ENCODE data around the gene CNTNAP2.
A peak's percentile ranks its signal among the peaks of the same experiment; 100 is the strongest.

The CNTNAP2 gene

DNA sequence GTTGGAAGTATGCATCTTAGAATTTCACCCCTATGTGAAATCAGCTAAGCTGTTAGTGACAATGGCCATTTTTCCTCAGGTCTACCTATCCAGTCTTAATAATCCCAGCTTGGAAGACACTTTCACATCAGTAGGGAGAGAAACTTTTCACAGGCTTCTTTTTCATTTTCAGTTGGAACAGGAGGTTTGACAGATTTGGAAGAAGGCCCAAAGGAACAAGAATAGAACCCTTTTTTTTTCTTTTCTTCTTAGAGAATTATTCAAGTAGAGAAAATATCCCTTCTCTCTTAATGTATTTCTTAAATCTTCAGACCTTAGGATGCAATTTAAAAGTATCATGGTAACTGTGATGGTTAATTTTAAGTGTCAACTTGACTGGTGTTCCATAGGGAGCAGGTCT, 2063.5 kb downstream of the CNTNAP2 start:
- no peak for DNase-seq

GRCh38 chr7:148182264-148182663, 2065.7 kb downstream of the CNTNAP2 start:
- peak; percentile 26 for DNase-seq

- DNase-seq, result peak; percentile 21
Measured at GRCh38 chr7:148185041-148185440, 2068.4 kb downstream of the CNTNAP2 start.

GRCh38 chr7:148187471-148187870, 2070.9 kb downstream of the CNTNAP2 start:
- peak; percentile 21 for DNase-seq

DNA sequence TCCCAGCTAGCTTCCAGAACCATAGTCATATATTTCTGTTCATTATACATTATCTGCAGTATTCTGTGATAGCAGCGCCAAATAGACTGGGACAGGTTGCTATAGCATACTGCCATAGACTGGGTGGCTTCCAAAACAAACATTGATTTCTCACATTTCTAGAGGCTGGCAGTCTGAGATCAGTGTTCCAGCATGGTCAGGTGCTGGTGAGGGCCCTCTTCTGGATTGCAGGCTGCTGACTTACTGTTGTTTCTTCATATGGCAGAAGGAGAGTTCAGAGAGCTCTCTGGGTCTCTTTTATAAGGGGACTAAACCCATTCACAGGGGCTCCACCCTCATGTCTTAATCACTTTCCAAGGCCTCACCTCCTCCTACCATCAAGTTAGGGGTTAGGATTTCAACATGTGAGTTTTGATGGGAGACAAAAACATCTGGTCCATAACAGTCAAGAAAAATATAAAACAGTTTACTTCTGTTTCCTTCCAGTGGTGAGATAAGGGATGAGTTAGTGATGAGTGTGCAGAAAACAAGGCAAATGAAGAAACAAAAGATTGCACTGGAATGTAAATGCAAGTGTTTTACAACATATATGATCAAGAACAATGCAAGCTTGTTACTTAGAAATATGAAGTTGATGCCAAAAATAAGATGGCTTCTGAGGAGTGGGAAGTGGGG, 2074.9 kb downstream of the CNTNAP2 start:
- no peak for DNase-seq

DNA sequence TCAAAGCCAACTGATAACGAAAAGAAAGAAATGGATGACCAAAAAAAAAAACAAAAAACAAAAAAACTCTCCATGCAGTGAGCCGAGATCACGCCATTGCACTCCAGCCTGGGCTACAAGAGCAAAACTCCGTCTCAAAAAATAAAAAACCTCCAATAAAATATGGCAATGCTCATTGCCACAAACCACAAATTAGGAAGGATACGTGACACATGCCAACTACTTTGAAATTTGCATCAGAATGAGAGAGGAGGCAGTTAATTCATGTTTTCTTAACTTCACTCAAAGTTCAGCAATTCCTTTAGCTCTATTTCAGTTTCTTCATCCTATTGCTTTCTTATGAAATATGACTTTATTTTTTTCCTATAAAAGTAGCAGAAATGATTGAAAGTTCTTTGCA, 2075.9 kb downstream of the CNTNAP2 start:
- no peak for DNase-seq

- DNase-seq, result no peak
Measured at GRCh38 chr7:148201992-148202391, 2085.4 kb downstream of the CNTNAP2 start.

DNA sequence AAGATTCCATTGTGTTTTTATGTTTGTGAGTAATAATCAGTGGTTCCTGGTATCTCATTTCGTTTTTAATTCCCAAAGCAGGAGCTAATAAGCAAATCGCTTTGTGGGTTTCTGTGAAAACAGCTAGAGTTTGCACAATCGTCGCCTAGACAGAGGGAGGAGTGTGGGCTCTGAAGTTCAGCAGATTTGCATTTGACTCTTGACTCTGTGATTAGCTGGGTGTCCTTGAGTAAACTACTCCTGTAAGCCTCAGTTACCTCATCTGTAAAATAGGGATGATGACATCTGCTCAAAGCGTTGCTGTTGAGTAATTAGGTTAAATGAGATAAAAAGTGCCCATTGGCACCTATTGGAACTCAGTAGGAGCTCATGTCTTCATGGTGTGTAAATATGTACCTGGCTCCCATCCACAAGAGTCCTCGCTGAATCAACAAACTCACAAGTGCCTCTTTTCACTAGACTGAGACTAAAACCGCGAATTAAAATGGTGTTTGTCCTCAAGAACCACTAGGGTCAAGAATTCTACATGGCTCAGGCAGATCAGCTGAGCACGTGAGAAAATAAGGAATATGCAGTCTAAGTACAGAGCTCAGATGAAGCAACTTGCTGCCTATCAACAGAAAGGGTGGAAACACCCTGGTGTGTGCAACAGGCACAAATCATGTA, 2088.2 kb downstream of the CNTNAP2 start:
- no peak for DNase-seq

GRCh38 chr7:148209643-148210190, 2093.1 kb downstream of the CNTNAP2 start:
- no peak for DNase-seq

GRCh38 chr7:148210804-148211325, 2094.3 kb downstream of the CNTNAP2 start:
- DNase-seq, result no peak

GRCh38 chr7:148211740-148212151, 2095.1 kb downstream of the CNTNAP2 start:
- no peak for DNase-seq

- DNase-seq, result no peak
Measured at GRCh38 chr7:148212731-148213130, 2096.1 kb downstream of the CNTNAP2 start.

GRCh38 chr7:148214101-148214500, 2097.5 kb downstream of the CNTNAP2 start:
- no peak for DNase-seq

GRCh38 chr7:148218603-148219002, 2102.0 kb downstream of the CNTNAP2 start:
- no peak for DNase-seq

DNA sequence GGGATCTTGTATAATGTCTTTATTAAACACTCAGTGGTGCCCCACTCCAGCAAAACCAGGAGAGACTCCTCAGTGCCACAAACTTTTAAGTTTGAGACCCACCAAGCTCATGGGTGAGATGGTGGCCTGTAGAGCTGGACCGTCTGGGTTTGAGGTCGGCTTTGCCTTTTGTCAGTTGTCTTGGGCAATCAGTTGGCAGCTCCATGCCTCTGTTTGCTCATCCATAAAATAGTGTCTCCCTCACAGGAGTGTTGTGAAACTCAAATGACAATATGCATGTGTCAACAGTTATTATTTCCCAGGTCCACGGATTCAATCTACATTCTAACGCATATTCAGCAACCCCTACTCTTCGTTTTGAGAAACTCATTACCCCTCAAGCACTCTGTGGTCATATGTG, 2106.1 kb downstream of the CNTNAP2 start:
- DNase-seq, result no peak

GRCh38 chr7:148223160-148223559, 2106.6 kb downstream of the CNTNAP2 start:
- DNase-seq, result no peak

DNA sequence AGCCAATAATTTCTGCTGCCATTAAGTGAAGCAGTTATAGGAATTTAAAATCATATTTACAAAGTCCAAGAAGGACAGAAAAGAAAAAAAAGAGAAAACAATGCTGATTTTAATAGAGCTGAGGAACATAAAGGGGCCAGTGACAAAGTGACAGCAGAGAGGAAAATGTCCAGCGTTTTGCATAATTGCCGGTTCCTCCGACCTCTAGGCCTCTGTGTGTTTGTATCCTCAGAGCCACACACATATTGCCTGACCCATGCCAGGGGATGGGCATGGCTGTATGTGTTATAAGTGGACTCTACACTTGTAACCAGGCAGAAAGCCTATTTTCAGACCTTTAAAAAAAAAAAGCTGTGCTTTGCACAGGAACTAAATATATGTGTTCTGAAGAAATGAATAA, 2107.1 kb downstream of the CNTNAP2 start:
- DNase-seq, result no peak

GRCh38 chr7:148230296-148230695, 2113.7 kb downstream of the CNTNAP2 start:
- no peak for DNase-seq

DNA sequence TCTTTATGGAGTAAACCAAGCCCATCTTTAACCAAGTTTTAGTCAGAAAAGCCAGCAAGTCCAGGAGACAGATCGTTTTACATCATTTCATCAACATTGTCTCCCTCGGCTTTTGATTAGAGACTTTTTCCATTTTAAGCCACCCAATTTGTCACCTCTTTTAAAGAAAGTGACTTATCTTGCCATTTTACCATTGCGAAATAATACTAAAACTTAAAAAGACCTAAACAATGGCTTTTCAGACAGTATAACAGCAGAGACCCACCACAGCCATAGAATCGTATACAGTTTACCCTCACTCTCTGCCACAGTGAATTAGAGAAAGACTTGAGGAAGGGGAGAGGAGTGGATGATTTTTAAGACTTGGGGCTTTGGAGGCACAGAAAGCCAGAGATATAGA, 2114.3 kb downstream of the CNTNAP2 start:
- no peak for DNase-seq

DNA sequence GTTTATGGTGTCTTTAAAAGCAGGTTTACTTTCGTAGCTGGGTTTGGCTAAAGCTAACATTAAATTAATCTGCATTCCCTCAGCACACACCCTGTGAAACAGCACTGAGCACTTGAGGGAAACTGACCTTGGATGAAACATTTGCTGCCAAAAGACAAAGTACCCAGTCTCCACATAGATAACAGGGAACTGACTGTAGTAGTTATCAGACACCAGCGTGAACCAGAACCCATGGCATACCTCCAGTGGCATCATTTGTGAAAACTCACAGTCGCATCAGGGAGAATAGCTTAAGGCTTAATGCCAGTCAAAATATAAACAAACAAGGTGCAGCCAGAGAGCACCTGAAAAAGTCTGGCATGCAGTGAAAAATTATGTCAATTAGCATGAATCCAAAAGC, 2116.2 kb downstream of the CNTNAP2 start:
- no peak for DNase-seq

- no peak for DNase-seq
Measured at GRCh38 chr7:148234715-148235114, 2118.1 kb downstream of the CNTNAP2 start.

DNA sequence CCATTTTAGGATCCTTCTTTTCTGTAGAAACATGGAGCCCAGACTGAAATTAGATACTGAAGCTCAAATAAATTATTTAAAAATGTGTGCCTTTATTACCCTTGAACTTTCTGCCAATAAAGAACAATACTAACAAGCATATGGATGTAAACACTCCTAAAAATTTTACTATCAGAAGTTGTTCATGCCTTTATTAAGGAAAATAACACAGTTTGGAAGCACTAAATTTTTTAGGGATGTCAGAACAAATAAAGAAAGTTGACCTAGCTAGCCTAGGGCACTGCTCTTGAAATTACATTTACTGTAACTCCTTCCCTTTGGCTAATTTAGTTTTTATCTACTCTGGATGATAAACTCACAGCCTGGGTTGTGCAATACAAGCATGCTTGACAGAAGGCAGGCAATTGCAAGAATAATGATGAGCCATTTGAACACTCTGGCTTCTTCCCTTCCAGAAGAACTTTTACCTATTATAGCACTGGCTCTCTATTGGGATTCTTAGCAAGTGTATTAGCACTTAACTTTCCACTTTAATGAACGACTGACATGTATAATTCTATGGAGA, 2122.2 kb downstream of the CNTNAP2 start:
- DNase-seq, result no peak

- no peak for DNase-seq
Measured at GRCh38 chr7:148241700-148242293, 2125.2 kb downstream of the CNTNAP2 start.

Data from right hindlimb (tissue), 1 donor.